Upper lobe of left lung (tissue), 6 donors: ENCODE measurements around the gene ZKSCAN8. TPM values are rescaled to one million over a fixed set of nuclear protein-coding genes. Genes with fewer than 3 reads are reported as not detected.

Experiments used
- ATAC-seq, 2 donors: fragments of 200-7000 bp; cut with Tn5 transposase; one replicate each; pipeline ENCODE4 v1.9.1; 2022; ENCODE audit warnings: mild to moderate bottlenecking in 2 of 2, moderate library complexity in 2 of 2; ENCODE audit not compliant: low FRiP score in 2 of 2
- DNase-seq, 2 donors: peaks; one replicate each; pipeline ENCODE4 v3.0.0-alpha.2; 2019 to 2020
- H3K27ac ChIP-seq, 4 donors: fragments of 200-600 bp; sonication (generic); one replicate each; pipeline ENCODE4 v1.5.1; 2016 to 2019
- H3K27me3 ChIP-seq, 4 donors: fragments of 200-600 bp; sonication (generic); one replicate each; pipeline ENCODE4 v1.5.1; 2017 to 2019
- H3K36me3 ChIP-seq, 4 donors: fragments of 200-600 bp; sonication (generic); one replicate each; pipeline ENCODE4 v1.5.1; 2016 to 2019
- H3K4me1 ChIP-seq, 4 donors: fragments of 200-600 bp; sonication (generic); one replicate each; pipeline ENCODE4 v1.5.1; 2018 to 2019
- H3K4me3 ChIP-seq, 4 donors: fragments of 200-600 bp; sonication (generic); one replicate each; pipeline ENCODE4 v1.5.1; 2017 to 2019; ENCODE audit warnings: mild to moderate bottlenecking in 2 of 4, moderate library complexity in 1 of 4
- H3K9me3 ChIP-seq, 4 donors: fragments of 200-600 bp; sonication (generic); one replicate each; pipeline ENCODE4 v1.5.1; 2018 to 2019
- EP300 ChIP-seq, 4 donors: sonication (generic); formaldehyde crosslinking; IDR thresholded peaks; one replicate each; pipeline ENCODE4 v1.5.1; 2017; ENCODE audit warnings: antibody characterized with exemption in 4 of 4, control low read depth in 2 of 4
- POLR2A ChIP-seq, 4 donors: fragments of 450-650 bp; IDR thresholded peaks; one replicate each; pipeline ENCODE4 v1.5.1; 2016 to 2017; ENCODE audit warnings: antibody characterized with exemption in 4 of 4, mild to moderate bottlenecking in 2 of 4
- POLR2AphosphoS5 ChIP-seq, 2 donors: sonication (generic); formaldehyde crosslinking; IDR thresholded peaks; one replicate each; pipeline ENCODE4 v1.5.1; 2017; ENCODE audit warnings: antibody characterized with exemption in 2 of 2
- WGBS, 2 donors: methylation state at CpG; one replicate each; pipeline ENCODE4 v1.1.5; 2017 to 2018; 5-methylcytosine and 5-hydroxymethylcytosine counted together
- total RNA-seq, 6 donors: library from RNA; depleted of rRNA in 4 of 6; stranded (reverse); fragments of >200 nt in 4 of 6; gene quantifications; one replicate each; pipeline versions ENCODE4 v1.1.0 to v1.2.1, GENCODE V29; 2016 to 2021
- TF ChIP-seq, protein P1 (sequence below), 6 experiments: fragments of 450-650 bp in 4 of 6; fragments of 200-600 bp in 2 of 6; sonication (generic) in 2 of 6; IDR thresholded peaks; one replicate each; pipeline ENCODE4 v1.5.1; 2016 to 2019; ENCODE audit warnings: antibody characterized with exemption in 6 of 6
- donor health status: DM: no; HTN: no; CAD: no; lungs with moderate emphysema.
- donor health status: DM: no; HTN: yes; CAD: no; lungs with severe emphysema.

The ZKSCAN8 gene
- total RNA-seq, 6 donors from 2014 or later, result 11.7 to 24.9 (median 16.8) TPM

DNA sequence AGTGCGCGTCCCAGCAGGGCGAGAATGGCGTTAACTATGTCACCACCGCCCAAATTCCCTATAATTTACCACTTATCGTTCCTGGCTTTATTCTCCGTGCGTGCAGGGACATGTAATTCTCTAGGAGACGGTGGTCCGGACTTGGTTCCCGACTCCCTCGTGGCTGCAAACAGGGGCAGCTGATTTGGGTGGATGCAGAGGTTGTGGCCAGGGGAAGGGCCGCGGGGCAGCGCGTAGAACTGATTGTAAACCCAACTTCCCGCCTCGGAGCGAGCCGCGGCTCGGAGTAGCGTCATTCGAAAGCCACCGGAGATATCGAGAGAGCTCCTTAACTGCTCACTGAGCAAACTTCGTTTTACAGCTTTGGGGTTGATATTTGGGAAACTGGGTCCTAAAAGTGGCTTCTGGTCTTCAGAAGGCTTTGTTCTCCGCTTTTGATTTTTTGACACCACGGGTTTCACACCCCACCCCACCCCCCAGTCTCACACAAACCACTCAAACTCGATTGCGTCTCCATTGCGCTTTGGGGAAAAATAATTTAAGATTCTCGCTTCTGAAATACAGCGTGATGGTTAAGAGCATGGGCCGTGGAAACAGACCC lies 65.9 kb downstream of the ZKSCAN8 start:
- 6% methylated on average over 25 to 35 of the region's 35 CpGs for whole genome bisulfite sequencing, 2 donors
- Histone ChIP-seq H3K4me3 (peak overlapping the region in 3 of 4 donors; percentile 28 to 37 (median 35)), H3K4me1 (peaks cover 7 to 24% (median 11%) of the 10 kb centered on the region in 4 donors), H3K27ac (peak overlapping the region in 3 of 4 donors; percentile 6 to 66 (median 35)), H3K36me3 (no peaks in the 10 kb centered on the region), H3K9me3 (peaks cover 0 to 11% (median 2%) of the 10 kb centered on the region in 4 donors), H3K27me3 (peaks cover 4 to 30% (median 16%) of the 10 kb centered on the region in 4 donors)
- ATAC-seq (peak; percentile 65 to 81), DNase-seq (peak in 1 of 2 donors; percentile 75)
- TF ChIP-seq POLR2AphosphoS5 (IDR thresholded peaks at IDR 0.05), result no peak
- TF ChIP-seq, protein P1, sequence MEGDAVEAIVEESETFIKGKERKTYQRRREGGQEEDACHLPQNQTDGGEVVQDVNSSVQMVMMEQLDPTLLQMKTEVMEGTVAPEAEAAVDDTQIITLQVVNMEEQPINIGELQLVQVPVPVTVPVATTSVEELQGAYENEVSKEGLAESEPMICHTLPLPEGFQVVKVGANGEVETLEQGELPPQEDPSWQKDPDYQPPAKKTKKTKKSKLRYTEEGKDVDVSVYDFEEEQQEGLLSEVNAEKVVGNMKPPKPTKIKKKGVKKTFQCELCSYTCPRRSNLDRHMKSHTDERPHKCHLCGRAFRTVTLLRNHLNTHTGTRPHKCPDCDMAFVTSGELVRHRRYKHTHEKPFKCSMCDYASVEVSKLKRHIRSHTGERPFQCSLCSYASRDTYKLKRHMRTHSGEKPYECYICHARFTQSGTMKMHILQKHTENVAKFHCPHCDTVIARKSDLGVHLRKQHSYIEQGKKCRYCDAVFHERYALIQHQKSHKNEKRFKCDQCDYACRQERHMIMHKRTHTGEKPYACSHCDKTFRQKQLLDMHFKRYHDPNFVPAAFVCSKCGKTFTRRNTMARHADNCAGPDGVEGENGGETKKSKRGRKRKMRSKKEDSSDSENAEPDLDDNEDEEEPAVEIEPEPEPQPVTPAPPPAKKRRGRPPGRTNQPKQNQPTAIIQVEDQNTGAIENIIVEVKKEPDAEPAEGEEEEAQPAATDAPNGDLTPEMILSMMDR (IDR thresholded peaks at IDR 0.05), result no peak
- TF ChIP-seq POLR2A (IDR thresholded peaks at IDR 0.05), result no peak
- no peak for TF ChIP-seq EP300 (IDR thresholded peaks at IDR 0.05)

DNA sequence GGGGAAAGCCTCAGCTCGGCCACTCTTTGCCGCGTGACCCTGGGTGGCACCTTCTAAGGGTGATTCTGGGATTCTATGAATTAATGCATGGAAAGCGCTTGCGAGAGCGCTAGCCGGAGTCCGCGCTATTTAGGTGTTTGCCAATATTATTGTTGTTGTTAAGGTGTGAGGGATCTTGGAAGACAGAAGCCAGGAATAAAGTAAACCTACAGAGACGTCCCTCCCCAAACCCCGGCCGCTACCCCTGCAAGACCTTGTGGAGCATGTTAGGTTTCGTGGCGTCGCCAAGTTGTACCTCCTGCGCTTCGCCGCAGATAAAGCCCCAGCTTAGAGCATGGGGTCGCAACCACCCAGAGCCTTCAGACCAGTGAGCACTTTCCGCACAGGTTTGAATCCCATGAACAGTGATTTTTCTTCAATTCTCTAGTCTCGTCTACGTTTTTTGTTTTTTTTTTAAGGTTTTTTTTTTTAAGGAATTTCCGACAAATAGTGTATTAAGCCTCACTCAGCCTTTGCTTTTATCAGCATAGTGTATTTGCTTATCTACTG lies 66.5 kb downstream of the ZKSCAN8 start:
- H3K4me1 ChIP-seq, result peaks cover 7 to 29% (median 15%) of the 10 kb centered on the region in 4 donors
- DNase-seq (no peak), ATAC-seq (peak in 1 of 2 donors; percentile 13)
- H3K27ac ChIP-seq, result peak overlapping the region in 2 of 4 donors; percentile 35 to 66
- H3K4me3 ChIP-seq, result peak overlapping the region in 3 of 4 donors; percentile 28 to 37 (median 35)
- H3K36me3 ChIP-seq, result no peaks in the 10 kb centered on the region
- H3K9me3 ChIP-seq, result peaks cover 0 to 10% (median 2%) of the 10 kb centered on the region in 4 donors
- 7 to 9% methylated on average over 23 of the region's 23 CpGs for WGBS, 2 donors
- TF ChIP-seq EP300 (IDR thresholded peaks at IDR 0.05) (no peak), POLR2AphosphoS5 (IDR thresholded peaks at IDR 0.05) (no peak), POLR2A (IDR thresholded peaks at IDR 0.05) (no peak)
- TF ChIP-seq, protein P1 (IDR thresholded peaks at IDR 0.05), result no peak
- peaks cover 4 to 30% (median 16%) of the 10 kb centered on the region in 4 donors for H3K27me3 ChIP-seq

Other genes starting within 250 kb of the ZKSCAN8 start
- gene OR2B2, start 229.5 kb upstream of the ZKSCAN8 start, total RNA-seq, result not detected
- not detected for gene OR2B6, start 184.6 kb upstream of the ZKSCAN8 start, total RNA-seq
- 1 to 10 TPM; 2.4 to 7.9 (median 3.7) TPM for gene ZNF165, start 61.3 kb upstream of the ZKSCAN8 start, total RNA-seq
- 10 to 100 TPM in 1 of 6 donors, 1 to 10 TPM in 5; 4.1 to 16.8 (median 5.1) TPM for gene ZSCAN16, start 17.3 kb upstream of the ZKSCAN8 start, total RNA-seq
- 10 to 100 TPM in 5 of 6 donors, 1 to 10 TPM in 1; 5.4 to 36.7 (median 12.4) TPM for gene ZSCAN9, start 83.4 kb downstream of the ZKSCAN8 start, total RNA-seq
- gene ZKSCAN4, start 110.4 kb downstream of the ZKSCAN8 start, total RNA-seq, result 1 to 10 TPM; 3.0 to 9.4 (median 4.7) TPM
- gene NKAPL, start 117.4 kb downstream of the ZKSCAN8 start, total RNA-seq, result 1 to 10 TPM in 2 of 6 donors, under 1 TPM in 4; 0.33 to 1.3 (median 0.70) TPM
- 10 to 100 TPM in 3 of 6 donors, 1 to 10 TPM in 3; 9.1 to 24.1 (median 11.4) TPM for gene ZSCAN26, start 125.3 kb downstream of the ZKSCAN8 start, total RNA-seq
- gene PGBD1, start 139.7 kb downstream of the ZKSCAN8 start, total RNA-seq, result 1 to 10 TPM; 3.1 to 8.3 (median 4.1) TPM
- 10 to 100 TPM; 11.5 to 33.5 (median 18.6) TPM for gene ZSCAN31, start 194.3 kb downstream of the ZKSCAN8 start, total RNA-seq
- 10 to 100 TPM in 1 of 6 donors, 1 to 10 TPM in 5; 2.6 to 10.5 (median 5.6) TPM for gene ZKSCAN3, start 208.1 kb downstream of the ZKSCAN8 start, total RNA-seq